GM19463 (cell line): ENCODE data around the gene TMPRSS11B.
"Not testable (repeated sequence)": the region's sequence is repeated elsewhere in the genome, so short reads cannot be mapped to it uniquely, and the experiment has no call there.

ENCODE experiments used
- ATAC-seq: cut with Tn5 transposase; IDR thresholded peaks from one replicate; pipeline ENCODE4 v1.9.1; 2021; ENCODE audit warnings: mild to moderate bottlenecking, moderate library complexity; ENCODE audit not compliant: unreplicated experiment

TMPRSS11B gene

GRCh38 chr4:68228568-68228967 is 16.9 kb downstream of the TMPRSS11B start:
- ATAC-seq, result no peak

- ATAC-seq, result no peak
Observed at GRCh38 chr4:68218044-68218443, 27.4 kb downstream of the TMPRSS11B start.

GRCh38 chr4:68216501-68216900 is 29.0 kb downstream of the TMPRSS11B start:
- ATAC-seq, result no peak

GRCh38 chr4:68209003-68209402 is 36.5 kb downstream of the TMPRSS11B start:
- no peak for ATAC-seq

GRCh38 chr4:68194305-68194704 is 51.2 kb downstream of the TMPRSS11B start:
- not testable (repeated sequence) for ATAC-seq

GRCh38 chr4:68193194-68193593 is 52.3 kb downstream of the TMPRSS11B start:
- no peak for ATAC-seq

GRCh38 chr4:68187145-68187544 is 58.3 kb downstream of the TMPRSS11B start:
- ATAC-seq, result no peak

- no peak for ATAC-seq
Observed at GRCh38 chr4:68184923-68185322, 60.6 kb downstream of the TMPRSS11B start.

- ATAC-seq, result no peak
Observed at GRCh38 chr4:68183417-68183816, 62.1 kb downstream of the TMPRSS11B start.

GRCh38 chr4:68182382-68182820 is 63.1 kb downstream of the TMPRSS11B start:
- no peak for ATAC-seq

- ATAC-seq, result no peak
Observed at GRCh38 chr4:68180849-68181526, 64.5 kb downstream of the TMPRSS11B start.

- ATAC-seq, result no peak
Observed at GRCh38 chr4:68176904-68177303, 68.6 kb downstream of the TMPRSS11B start.
